WTC11 (cell line): ENCODE measurements around the gene XBP1.

Experiments
- CTCF ChIP-seq: fragments of 200-600 bp; IDR thresholded peaks from 2 replicates; pipeline ENCODE4 v1.8.0; 2022; ENCODE audit warnings: antibody characterized with exemption
- E2F5 ChIP-seq: sonication (generic); formaldehyde crosslinking; IDR thresholded peaks from 2 replicates; pipeline ENCODE4 v1.8.1; 2022; ENCODE audit warnings: mild to moderate bottlenecking, moderate library complexity, missing genetic modification reagents
- ESRRA ChIP-seq: sonication (generic); formaldehyde crosslinking; IDR thresholded peaks from 2 replicates; pipeline ENCODE4 v1.8.1; 2022; ENCODE audit warnings: mild to moderate bottlenecking, missing genetic modification reagents, borderline replicate concordance

- no peak for TF ChIP-seq E2F5 (CRISPR knock-in tag)
- TF ChIP-seq CTCF, result no peak
- TF ChIP-seq ESRRA (CRISPR knock-in tag), result no peak
These were observed 16.7 kb upstream of the XBP1 start for GRCh38 chr22:28817064-28817463.
